Transverse colon (tissue), 4 donors: ENCODE measurements around the gene PAX7.

Source experiments
- CTCF ChIP-seq, 5 experiments: fragments of 200-600 bp in 3 of 5; fragments of 450-650 bp in 2 of 5; sonication (generic) in 3 of 5; IDR thresholded peaks; 1 replicate in 2 of 5; 2 replicates in 3 of 5; pipeline ENCODE4 v1.5.1; 2016 to 2017; ENCODE audit warnings: antibody characterized with exemption in 5 of 5, inconsistent platforms in 3 of 5, mild to moderate bottlenecking in 2 of 5, moderate library complexity in 1 of 5
- POLR2A ChIP-seq: fragments of 450-650 bp; IDR thresholded peaks from one replicate; pipeline ENCODE4 v1.6.1; 2016; ENCODE audit warnings: antibody characterized with exemption, mild to moderate bottlenecking, moderate library complexity
- POLR2AphosphoS5 ChIP-seq, 3 donors: sonication (generic); formaldehyde crosslinking; IDR thresholded peaks; one replicate each; pipeline ENCODE4 v1.6.1; 2016; ENCODE audit warnings: antibody characterized with exemption in 3 of 3

GRCh38 chr1:18723206-18723605 is 92.6 kb downstream of the PAX7 start:
- no peak for TF ChIP-seq POLR2AphosphoS5 (IDR thresholded peaks at IDR 0.05)
- no peak for TF ChIP-seq CTCF (IDR thresholded peaks at IDR 0.05)
- TF ChIP-seq POLR2A, result no peak
